ENCODE data around the gene CALM3. TPM values are rescaled to one million over a fixed set of nuclear protein-coding genes. Genes with fewer than 3 reads are reported as not detected.

The CALM3 gene
- total and polyA plus RNA-seq, 2 of the 13 experiments (the other 11 are each of a cell fraction or from before 2014, with no cell fraction given): 239 to 258 TPM

DNA sequence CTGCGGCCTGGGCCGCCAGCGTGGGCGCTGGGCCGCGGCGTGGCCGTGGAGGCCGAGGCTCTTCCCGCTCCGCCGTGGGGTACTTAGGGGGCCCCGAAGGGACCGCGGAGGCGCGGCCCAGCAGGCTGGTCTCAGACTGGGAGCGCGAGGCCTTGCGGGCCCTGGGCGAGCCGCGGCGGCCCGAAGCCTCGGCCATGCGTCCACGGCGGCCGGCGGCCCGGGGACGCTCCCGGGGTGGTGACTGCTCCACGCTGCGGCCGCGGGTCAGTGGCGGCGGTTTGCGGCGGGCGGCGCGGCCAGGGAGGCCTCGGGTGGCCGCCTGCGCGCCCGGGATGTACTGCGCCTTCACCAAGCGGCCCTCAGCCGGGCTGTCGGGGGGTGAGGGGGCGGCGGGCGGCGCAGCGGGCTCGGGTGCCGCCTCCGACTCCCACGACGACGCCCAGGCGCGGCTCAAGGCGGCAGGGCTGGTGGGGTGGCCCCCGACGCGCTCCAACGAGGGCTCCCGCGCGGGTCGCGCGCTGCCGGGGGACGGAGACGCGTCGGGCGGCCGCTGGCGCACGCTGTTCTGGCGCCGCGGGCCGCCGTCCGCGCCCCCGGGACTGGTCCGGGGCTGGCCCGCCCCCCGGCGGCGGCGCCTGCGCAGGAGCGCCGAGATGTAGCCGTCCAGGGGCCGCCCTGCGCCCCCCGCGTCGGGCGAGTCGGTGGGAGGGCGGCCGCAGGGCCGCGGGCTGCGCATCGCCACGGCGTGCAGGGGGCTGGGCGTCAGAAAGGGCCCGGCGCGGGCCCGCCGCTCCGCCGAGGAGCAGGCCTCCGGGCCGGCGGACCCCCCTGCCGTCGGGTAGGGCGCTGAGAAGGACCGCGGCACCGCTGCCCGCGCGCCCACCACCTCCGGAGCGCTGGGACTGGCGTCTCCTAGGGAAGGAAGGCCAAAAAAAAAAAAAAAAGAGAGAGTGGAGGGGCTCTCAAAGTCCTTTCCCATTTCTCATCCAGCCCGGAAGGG is 48.1 kb downstream of the CALM3 start:
- no peak overlapping the region for H3K27ac ChIP-seq (ENCODE audit: extremely low read length, insufficient read depth, low read length)
- no peak overlapping the region for H3K4me3 ChIP-seq (replicated peaks in 1 of 3; ENCODE audit: insufficient read depth in 1 of 3, low read depth in 2 of 3, low read length in 3 of 3)
- H3K9ac ChIP-seq (ENCODE audit: insufficient read depth, low read depth, low read length): no peak overlapping the region
- CTCF ChIA-PET (ENCODE audit: low intra/inter-chr PET ratio, low total read pairs): no interaction called here
- peaks cover 14% of the 10 kb centered on the region for H3K4me1 ChIP-seq (ENCODE audit: insufficient read depth, low read length)
- no peaks in the 10 kb centered on the region for H3K79me2 ChIP-seq (ENCODE audit: insufficient read depth, low read length)
- POLR2A ChIA-PET: no interaction called here
- H3K9me3 ChIP-seq (ENCODE audit: low read length): no peaks in the 10 kb centered on the region
- in situ Hi-C loops (cut with HindIII; ENCODE audit: extremely low pct_ligation_motif_present, low pct_unique_long_range_greater_than_20kb): no loop called here
- ATAC-seq (no peak), DNase-seq (ENCODE audit: low spot score) (no peak), FAIRE-seq (no peak)
- TF ChIP-seq MIER2 (CRISPR knock-in tag; IDR thresholded peaks at IDR 0.05): no peak
- TF ChIP-seq FOXJ3 (CRISPR knock-in tag; IDR thresholded peaks at IDR 0.05; ENCODE audit: borderline replicate concordance): no peak
- no peak for TF ChIP-seq SMARCE1 (IDR thresholded peaks at IDR 0.05; ENCODE audit: borderline replicate concordance)
- no peak for TF ChIP-seq HDAC2 (CRISPR knock-in tag; IDR thresholded peaks at IDR 0.05)
- TF ChIP-seq AKAP8 (CRISPR knock-in tag; IDR thresholded peaks at IDR 0.05): no peak
- no peak for TF ChIP-seq U2AF1 (optimal IDR thresholded peaks at IDR 0.05; ENCODE audit: low read depth, low read length)
- TF ChIP-seq HDAC6 (IDR thresholded peaks at IDR 0.05; ENCODE audit: low read depth, low read length): no peak
- TF ChIP-seq DZIP1 (CRISPR knock-in tag; IDR thresholded peaks at IDR 0.05): no peak
- TF ChIP-seq ZNF441 (CRISPR knock-in tag; IDR thresholded peaks at IDR 0.05; ENCODE audit: borderline replicate concordance): no peak
- no peak for TF ChIP-seq SMAD3 (CRISPR knock-in tag; IDR thresholded peaks at IDR 0.05)
- TF ChIP-seq, protein P1, sequence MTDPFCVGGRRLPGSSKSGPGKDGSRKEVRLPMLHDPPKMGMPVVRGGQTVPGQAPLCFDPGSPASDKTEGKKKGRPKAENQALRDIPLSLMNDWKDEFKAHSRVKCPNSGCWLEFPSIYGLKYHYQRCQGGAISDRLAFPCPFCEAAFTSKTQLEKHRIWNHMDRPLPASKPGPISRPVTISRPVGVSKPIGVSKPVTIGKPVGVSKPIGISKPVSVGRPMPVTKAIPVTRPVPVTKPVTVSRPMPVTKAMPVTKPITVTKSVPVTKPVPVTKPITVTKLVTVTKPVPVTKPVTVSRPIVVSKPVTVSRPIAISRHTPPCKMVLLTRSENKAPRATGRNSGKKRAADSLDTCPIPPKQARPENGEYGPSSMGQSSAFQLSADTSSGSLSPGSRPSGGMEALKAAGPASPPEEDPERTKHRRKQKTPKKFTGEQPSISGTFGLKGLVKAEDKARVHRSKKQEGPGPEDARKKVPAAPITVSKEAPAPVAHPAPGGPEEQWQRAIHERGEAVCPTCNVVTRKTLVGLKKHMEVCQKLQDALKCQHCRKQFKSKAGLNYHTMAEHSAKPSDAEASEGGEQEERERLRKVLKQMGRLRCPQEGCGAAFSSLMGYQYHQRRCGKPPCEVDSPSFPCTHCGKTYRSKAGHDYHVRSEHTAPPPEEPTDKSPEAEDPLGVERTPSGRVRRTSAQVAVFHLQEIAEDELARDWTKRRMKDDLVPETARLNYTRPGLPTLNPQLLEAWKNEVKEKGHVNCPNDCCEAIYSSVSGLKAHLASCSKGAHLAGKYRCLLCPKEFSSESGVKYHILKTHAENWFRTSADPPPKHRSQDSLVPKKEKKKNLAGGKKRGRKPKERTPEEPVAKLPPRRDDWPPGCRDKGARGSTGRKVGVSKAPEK (CRISPR knock-in tag; IDR thresholded peaks at IDR 0.05; ENCODE audit: borderline replicate concordance): no peak
- no peak for TF ChIP-seq ISX (CRISPR knock-in tag; conservative IDR thresholded peaks at IDR 0.05)
- TF ChIP-seq EHMT2 (IDR thresholded peaks at IDR 0.05; ENCODE audit: borderline replicate concordance, low read depth, low read length): no peak
- no peak for TF ChIP-seq ZNF570 (CRISPR knock-in tag; IDR thresholded peaks at IDR 0.05; ENCODE audit: borderline replicate concordance)
- TF ChIP-seq MXI1 (IDR thresholded peaks at IDR 0.05; ENCODE audit: borderline replicate concordance, low read depth, low read length): no peak
- TF ChIP-seq ZSCAN20 (CRISPR knock-in tag; IDR thresholded peaks at IDR 0.05; ENCODE audit: borderline replicate concordance): no peak
- TF ChIP-seq KLF16 (CRISPR knock-in tag; IDR thresholded peaks at IDR 0.05): no peak
- TF ChIP-seq SIN3A (IDR thresholded peaks at IDR 0.05; ENCODE audit: borderline replicate concordance, low read depth, low read length): no peak
- TF ChIP-seq BRD4 (CRISPR knock-in tag; IDR thresholded peaks at IDR 0.05): no peak
- TF ChIP-seq MTF1 (CRISPR knock-in tag; IDR thresholded peaks at IDR 0.05): no peak
- 76% methylated on average over 36 of the region's 144 CpGs for WGBS (ENCODE audit: low lambda C conversion rate)
- no peak overlapping the region for H2AFZ ChIP-seq (ENCODE audit: low read length)
- H4K20me1 ChIP-seq (ENCODE audit: insufficient read depth, low read length): no peaks in the 10 kb centered on the region
- H3K27me3 ChIP-seq (ENCODE audit: control insufficient read depth in 1 of 2, insufficient read depth in 2 of 2, low read length in 2 of 2): peaks cover 0 to 6% of the 10 kb centered on the region in 2 experiments; a peak in 1 of 5 replicates
- no TSS peak for BruUV-seq (replicated peaks)
- no peak overlapping the region for H3K4me2 ChIP-seq (ENCODE audit: low read depth, low read length)
- intact Hi-C loops (cut with micrococcal nuclease; ENCODE audit: unreplicated experiment): no loop called here
- no peaks in the 10 kb centered on the region for H3K36me3 ChIP-seq (replicated peaks in 1 of 2; ENCODE audit: control insufficient read depth in 1 of 2, insufficient read depth in 2 of 2, low read length in 2 of 2)

Data from HepG2 (cell line).